GM10847 (cell line): ENCODE measurements around the gene PHKB.

ENCODE experiments used
- POLR2A ChIP-seq: IDR thresholded peaks from 2 replicates; pipeline ENCODE4 v1.6.1; 2011; ENCODE audit not compliant: insufficient read length; ENCODE audit errors: extremely low read depth

The PHKB gene

DNA sequence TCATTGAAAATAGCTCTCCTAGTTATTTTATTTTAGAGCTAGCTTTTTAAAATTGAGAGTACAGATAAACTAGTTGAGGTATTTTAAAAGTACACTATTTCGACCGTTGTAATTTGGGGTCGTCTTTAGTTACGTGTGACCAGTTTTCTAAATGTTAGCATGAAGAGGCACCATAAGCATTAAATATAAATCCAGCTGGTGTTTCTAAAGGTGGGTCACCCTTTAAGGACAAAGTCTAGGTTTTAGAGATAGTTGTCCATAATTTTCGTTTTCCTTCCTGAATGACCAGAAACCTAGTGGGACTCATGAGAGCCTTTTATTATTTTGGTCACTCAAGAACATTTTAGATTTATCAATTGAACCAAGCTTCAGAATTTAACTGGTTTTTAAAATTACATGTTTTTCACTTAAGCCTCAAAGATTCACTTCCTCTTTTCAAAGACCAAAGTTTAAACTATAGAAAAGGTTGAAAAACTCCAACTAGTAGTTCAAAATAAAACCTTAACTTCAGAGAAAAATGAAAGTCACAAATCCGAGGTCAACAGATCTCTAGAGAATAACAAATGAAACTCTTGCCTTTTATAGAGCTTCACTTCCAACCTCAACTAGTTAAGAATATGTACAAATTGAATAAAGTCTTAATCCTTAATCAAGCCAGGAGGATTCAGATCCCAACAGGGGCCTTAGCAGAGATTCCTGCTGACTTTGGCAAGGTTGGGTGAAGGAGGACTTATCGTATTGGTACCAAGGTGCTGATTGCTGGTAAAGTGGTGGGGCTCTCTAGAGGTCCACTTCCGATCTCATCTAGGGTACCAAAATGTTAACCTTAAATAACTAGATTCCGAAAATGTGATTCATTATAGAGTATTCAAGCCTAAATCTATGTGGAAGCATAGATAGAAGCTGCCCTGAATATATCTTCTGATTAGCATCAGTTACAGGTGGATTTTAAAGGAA is 32.5 kb downstream of the PHKB start:
- TF ChIP-seq POLR2A, result no peak

DNA sequence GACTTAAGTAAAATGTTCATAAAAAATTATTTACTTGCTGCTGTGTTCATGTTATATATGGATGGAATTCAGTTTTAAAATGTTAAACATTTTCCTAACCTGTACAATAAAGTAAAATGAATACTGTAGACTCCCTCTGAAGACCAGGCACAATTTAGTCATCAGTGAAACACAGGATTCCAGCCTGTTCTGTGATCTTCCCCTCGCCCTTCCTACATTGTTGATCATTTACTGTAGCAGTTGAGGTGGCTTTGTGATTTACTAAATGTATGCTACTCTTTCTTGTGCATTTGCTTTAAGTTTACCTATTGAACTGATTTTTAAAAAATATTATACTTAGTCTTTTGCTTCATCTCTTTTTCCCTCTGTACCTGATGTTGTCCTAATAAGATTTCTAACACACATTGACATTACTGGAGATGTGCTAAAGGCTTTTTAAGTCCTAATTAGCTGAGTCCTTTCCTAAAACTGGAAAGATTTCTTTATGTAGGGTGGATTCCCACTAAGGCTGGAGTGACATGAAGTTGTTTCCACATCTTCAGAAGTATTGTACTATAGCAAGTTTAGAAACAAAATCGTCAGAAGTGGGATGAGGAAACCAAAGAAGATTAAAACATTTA is 38.1 kb downstream of the PHKB start:
- no peak for TF ChIP-seq POLR2A

DNA sequence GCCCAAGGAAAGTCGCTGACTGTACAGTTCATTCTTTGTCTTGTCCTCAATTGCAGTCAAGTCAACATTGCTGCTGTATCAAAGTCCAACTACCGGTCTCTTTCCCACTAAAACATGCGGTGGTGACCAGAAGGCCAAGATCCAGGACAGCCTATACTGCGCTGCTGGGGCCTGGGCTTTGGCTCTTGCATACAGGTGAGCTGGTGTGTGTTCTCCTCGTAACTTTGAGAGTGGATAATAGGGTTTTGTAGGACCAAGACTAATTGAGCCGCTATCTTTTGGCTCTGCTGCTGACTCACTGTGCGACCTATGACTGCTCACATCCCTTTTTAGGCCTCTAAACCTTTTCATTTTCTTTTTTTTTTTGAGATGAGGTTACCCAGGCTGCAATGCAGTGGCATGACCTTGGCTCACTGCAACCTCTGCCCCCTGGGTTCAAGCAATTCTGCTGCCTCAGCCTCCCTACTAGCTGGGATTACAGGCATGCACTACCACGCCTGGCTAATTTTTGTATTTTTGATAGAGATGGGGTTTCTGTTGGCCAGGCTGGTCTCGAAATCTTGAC is 38.7 kb downstream of the PHKB start:
- no peak for TF ChIP-seq POLR2A

DNA sequence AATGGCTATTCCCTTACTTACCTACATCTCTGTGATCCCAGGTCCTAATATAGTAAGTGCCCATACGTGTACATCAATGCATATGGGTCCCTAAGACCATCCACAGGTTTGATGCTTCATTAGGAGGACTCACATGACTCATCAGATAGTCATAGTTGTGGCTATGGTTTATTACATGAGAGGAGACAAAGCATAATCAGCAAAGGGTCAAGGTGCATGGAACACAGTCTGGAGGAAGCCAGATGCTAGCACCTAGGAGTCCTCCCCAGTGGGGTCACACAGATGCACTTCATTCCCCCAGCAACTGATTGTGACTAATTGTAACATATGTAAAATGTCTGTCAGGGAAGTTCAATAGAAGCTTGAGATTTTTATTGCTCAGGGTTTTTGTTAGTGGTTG is 42.8 kb downstream of the PHKB start:
- TF ChIP-seq POLR2A, result no peak

DNA sequence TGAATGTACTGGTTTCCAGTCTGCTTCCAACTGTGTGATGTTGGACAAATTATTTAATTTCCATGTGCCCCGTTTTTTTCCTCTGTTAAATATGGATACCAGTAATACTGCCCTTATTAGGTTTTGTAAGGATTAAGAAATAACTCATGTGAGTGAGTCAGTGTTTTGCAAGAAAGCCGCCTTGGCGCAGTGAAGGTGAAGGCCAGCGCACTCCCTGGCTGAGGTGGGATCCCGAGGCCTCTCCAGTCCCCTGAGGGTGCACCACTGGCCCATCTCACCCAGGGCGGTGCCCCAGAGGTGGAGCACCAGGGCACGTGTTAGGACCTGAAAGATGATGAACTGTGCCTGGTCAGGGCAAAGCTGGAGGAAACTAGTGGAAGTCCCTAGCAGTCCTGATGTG is 43.5 kb downstream of the PHKB start:
- TF ChIP-seq POLR2A, result no peak

DNA sequence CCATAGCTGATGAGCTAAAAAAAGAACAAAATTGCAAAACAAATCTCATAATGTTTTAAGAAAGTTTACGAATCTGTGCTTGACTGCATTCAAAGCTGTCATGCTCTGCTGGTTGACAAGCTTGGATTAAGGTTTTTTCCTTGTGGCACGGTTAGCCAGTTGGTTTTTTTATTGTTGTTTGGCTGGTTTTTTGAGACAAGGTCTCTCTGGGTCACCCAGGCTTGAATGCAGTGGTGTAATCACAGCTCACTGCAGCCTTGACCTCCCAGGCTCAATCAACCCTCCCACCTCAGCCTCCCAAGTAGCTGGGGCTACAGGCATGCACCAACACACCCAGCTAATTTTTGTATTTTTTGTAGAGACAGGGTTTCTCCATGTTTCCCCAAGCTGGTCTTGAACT is 45.7 kb downstream of the PHKB start:
- no peak for TF ChIP-seq POLR2A

DNA sequence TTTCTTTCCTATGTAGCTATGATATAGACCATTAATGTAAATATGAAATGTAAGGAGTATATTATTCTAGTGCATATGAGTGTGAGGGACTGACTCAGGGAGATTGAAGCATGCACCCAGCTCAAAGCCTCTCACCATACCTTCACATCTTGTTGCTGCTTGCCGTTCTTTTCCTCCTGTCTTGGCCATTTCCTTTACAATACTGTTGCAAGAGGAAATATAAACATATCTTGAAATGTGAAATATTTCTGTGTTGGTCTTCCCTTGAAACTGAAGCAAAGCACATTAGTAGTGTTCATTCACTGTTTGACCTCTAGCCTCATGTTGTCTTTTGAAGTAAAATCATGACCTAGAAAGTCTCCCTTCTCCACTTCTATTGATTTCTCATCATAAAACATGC is 46.6 kb downstream of the PHKB start:
- TF ChIP-seq POLR2A, result no peak

DNA sequence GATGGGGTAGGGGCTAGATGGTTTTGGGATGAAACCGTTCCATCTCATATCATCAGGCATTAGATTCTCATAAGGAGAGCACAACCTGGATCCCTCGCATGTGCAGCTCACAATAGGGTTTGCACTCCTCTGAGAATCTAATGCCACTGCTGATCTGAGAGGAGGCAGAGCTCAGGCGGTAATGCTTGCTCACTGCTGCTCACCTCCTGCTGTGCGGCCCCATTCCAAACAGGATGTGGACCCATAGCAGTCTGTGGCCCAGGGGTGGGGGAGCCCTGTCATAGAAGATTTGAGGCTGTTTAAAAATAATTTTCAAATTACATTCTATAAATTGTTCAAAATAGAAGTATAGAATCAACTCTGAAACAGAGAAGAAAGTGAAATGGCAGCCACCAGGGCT is 50.8 kb downstream of the PHKB start:
- no peak for TF ChIP-seq POLR2A

DNA sequence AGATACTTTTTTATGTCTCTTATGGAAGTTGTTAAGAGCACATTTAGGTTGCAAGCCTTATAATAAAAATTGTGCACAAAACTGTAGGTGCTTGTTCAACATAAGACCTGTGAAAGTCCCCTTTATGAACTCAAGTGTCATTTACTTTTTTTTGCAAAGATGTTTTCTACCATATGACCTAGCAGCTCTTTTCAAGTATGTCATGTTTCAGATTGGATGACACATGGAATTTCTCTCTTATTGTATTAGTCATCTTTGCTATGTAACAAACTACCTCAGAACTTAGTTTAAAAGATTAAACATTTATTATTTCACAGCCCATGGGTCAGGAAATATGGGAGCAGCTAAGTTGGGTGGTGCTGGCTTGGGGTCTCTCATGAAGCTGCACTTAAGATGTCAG is 57.9 kb downstream of the PHKB start:
- no peak for TF ChIP-seq POLR2A

DNA sequence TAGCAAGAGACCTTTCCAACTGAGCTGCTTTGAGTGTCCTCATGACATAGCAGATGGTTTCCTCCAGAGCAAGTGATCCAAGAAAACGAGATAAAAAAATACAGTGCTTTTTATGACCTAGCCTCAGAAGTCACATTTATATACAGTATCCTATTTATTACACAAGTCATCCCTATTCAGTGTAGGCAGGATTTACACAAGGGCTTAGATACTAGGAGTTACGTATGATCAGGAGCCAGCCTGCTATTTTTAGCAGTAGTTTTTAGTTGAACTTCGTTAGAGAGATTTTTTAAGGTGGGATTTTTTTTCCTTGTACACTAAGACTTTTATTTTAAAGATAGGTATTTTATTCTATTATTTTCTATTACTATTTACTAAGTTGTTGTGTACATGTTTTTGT is 58.4 kb downstream of the PHKB start:
- TF ChIP-seq POLR2A, result no peak

DNA sequence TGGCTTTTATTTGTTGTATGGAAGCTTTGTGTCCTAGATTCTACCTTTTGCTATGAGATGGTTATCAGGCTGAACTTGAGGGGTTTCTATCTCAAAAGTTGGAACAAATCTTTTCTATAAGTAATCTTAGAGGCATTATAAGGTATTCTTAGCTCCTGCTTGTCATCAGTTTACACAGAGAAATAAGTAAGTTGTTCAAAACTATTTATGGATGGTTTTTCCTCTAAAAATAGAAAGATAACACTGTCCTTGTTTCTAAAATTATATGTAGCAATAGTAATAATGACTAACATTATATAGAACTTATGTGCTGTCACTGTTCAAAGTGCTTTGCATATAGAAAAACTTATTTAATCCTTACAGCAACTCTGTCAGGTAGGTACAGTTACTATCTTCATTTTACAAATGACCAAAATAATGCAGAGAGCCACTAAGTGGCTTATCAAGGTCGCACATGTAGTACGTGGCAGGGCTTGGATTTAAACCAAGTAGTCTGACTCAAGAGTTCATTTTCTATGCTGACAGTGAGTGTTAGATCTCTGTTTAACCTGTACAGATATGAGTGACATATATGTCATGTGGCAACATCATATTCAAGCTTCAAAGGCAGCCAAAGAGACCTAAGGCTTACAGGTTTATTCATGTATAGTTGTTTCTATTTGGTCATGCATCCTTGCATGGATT is 59.0 kb downstream of the PHKB start:
- TF ChIP-seq POLR2A, result no peak

DNA sequence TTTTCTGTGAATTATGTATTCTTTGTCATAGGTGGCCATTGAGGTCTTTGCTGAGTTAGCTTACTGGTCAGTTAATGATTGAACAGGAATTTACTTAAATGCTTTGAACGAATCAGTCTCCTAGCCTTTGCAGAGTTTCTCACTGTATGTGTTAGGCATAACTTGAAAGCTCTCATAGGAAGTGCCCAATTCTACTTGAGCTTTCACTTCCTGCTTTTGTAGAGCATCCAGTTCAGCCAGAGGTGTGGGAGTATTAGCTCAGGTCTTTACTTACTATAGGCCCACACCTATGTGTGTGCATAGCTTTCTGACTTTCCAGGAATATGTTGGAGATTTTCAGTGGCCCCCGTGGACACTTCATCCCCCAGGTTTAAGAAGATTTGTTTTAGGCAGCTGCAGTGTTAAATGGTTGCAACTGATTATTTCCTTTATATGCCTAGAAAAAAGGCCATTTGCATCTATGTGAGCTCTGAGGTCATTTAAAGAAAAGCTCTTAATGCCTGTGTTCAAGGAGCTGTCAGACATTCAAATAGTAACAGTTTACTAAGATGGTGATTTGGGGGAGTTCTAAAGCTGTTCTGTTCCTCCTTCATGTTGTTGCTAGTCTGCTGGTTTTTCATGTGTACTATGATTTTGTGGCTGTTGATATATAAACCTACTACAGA is 62.3 kb downstream of the PHKB start:
- no peak for TF ChIP-seq POLR2A

DNA sequence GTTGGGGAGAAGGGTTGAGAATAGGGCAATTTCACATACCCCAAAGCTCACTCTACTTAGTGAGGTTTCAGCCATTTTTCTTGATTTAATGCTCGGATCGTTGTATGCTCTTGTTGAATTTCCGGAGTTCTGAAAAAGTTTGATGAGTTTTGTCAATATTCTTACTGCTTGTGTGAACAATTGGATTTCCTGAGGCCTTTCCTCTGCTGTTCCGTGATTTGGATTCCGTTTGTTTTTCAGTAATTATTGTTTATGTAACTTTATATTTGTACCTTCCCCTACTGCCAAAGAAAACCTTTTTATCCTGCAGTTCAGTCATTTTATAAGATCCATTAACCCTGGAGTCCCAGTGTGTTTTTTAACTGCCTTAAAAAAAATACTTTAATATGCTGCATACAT is 62.9 kb downstream of the PHKB start:
- TF ChIP-seq POLR2A, result no peak

DNA sequence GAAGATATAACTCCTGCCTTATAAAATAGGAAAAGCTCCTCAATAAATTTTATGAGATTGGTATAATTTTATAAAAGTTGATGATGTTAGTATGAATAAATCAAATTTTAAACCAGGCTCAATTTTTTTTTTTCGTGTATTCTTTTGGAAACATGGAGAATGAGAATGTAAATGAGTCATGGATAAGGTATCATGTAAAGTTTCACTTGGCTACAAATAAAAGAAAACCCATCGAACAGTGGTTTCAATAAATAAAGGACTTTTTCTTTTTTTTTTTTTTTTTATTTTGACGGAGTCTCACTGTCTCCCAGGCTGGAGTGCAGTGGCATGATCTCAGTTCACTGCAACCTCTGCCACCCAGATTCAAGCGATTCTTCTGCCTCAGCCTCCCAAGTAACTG is 67.3 kb downstream of the PHKB start:
- TF ChIP-seq POLR2A, result no peak

DNA sequence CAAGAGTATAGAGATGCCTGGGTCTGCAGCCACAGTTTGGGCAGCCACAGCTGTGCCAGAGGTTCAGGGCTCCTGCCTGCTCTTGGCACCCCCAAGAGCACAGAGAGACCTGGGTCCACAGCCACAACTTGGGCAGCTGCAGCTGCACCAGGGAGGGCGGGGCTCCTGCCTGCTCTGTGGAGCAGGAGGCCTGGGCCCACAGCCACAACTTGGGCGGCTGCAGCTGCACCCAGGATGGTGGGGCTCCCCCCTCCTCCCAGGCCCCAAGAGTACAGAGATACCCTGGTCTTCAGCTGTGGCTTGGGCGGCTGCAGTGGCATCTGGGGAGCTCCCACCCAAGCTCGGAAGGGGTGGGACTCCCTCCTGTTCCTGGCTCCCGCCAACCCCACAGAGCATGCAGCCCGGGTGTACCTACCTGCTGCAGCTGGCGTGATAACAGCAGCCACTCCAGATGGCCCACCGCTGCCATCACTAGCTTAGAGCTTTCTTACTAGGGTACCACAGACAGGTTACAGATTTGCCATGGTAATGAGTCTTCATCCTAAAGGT is 72.7 kb downstream of the PHKB start:
- TF ChIP-seq POLR2A, result no peak
